Spinal cord (tissue), 10 donors: Measurements from ENCODE around the gene NT5C1B. TPM values are rescaled to one million over a fixed set of nuclear protein-coding genes. Genes with fewer than 3 reads are reported as not detected.

ENCODE experiments used
- DNase-seq, 6 donors: peaks; one replicate each; pipeline versions ENCODE4 v3.0.0 to v3.0.0-alpha.2; 2013 to 2015; ENCODE audit warnings: low spot score in 6 of 6, low read depth in 4 of 6
- H3K27ac ChIP-seq: one replicate; pipeline ENCODE4 v1.5.1; 2013; ENCODE audit warnings: low read depth, low read length, control low read depth
- H3K27me3 ChIP-seq: one replicate; pipeline ENCODE4 v1.6.1; 2013; ENCODE audit warnings: low read length; ENCODE audit not compliant: control insufficient read depth, insufficient read depth
- H3K36me3 ChIP-seq: one replicate; pipeline ENCODE4 v1.6.1; 2013; ENCODE audit warnings: low read length; ENCODE audit not compliant: control insufficient read depth, insufficient read depth
- H3K4me1 ChIP-seq: one replicate; pipeline ENCODE4 v1.6.1; 2013; ENCODE audit warnings: low read length; ENCODE audit not compliant: control insufficient read depth, insufficient read depth
- H3K4me3 ChIP-seq: one replicate; pipeline ENCODE4 v1.5.1; 2013; ENCODE audit warnings: low read depth, low read length, control low read depth
- H3K9me3 ChIP-seq: one replicate; pipeline ENCODE4 v1.6.1; 2013; ENCODE audit warnings: low read length; ENCODE audit not compliant: control insufficient read depth, insufficient read depth
- WGBS: methylation state at CpG from one replicate; pipeline ENCODE4 v1.1.5; 2013; ENCODE audit warnings: missing lambda C conversion rate; ENCODE audit not compliant: insufficient coverage; 5-methylcytosine and 5-hydroxymethylcytosine counted together
- polyA plus RNA-seq, 2 donors: library from polyadenylated mRNA; unstranded; fragments of 120-200 nt; gene quantifications; one replicate each; pipeline ENCODE4 v1.2.1, GENCODE V29; 2013; ENCODE audit not compliant: insufficient read length in 2 of 2
- total RNA-seq, 2 donors: library from RNA; depleted of rRNA in 1 of 2; stranded (reverse); fragments of 120-200 nt in 1 of 2; fragments of >200 nt in 1 of 2; gene quantifications; one replicate each; pipeline versions ENCODE4 v1.2.3 to v1.2.4, GENCODE V29; 2013 to 2014
- donor health status: healthy.

NT5C1B gene
- total and polyA plus RNA-seq, 4 donors: 0.27 to 0.42 TPM; not detected in 2

- no peak for DNase-seq
Observed at GRCh38 chr2:18559531-18560030, 29.8 kb downstream of the NT5C1B start.

GRCh38 chr2:18558458-18558857 lies 30.9 kb downstream of the NT5C1B start:
- no peaks in the 10 kb centered on the region for H3K36me3 ChIP-seq
- no CpG with 5 or more reads among the region's 1 CpG for WGBS
- H3K4me1 ChIP-seq: peaks cover 3% of the 10 kb centered on the region
- no peak for DNase-seq
- H3K27me3 ChIP-seq: no peaks in the 10 kb centered on the region
- H3K9me3 ChIP-seq: no peaks in the 10 kb centered on the region
- no peak overlapping the region for H3K27ac ChIP-seq
- H3K4me3 ChIP-seq: no peak overlapping the region

More at GRCh38 chr2:18559531-18560030, 29.8 kb downstream of the NT5C1B start:
- H3K27ac ChIP-seq: peak overlapping the region; percentile 83
- H3K36me3 ChIP-seq: no peaks in the 10 kb centered on the region
- no peaks in the 10 kb centered on the region for H3K9me3 ChIP-seq
- H3K27me3 ChIP-seq: no peaks in the 10 kb centered on the region
- H3K4me1 ChIP-seq: peaks cover 3% of the 10 kb centered on the region
- 0% methylated on average over 10 of the region's 11 CpGs for WGBS
- peak overlapping the region; percentile 68 for H3K4me3 ChIP-seq

DNA sequence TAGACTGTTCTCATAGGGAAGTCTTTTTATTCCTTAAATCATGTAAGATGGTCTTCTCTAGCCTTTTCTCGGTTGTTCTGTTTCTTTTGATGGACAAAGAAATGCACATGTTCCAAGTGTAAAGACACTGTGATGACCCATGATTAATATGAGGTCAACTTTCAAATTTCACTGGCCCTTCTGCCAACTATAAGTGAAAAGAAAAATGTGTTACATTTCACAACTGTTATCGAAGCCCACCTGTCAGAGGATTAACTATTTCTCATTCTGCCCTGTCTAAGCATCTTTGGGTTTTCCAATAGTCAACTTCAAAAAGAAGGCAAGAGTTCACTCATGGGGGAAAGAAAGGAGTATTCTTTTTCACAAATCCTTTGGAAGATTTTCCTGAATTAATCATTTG lies 32.2 kb downstream of the NT5C1B start:
- H3K4me3 ChIP-seq: no peak overlapping the region
- H3K36me3 ChIP-seq: no peaks in the 10 kb centered on the region
- WGBS: no CpG with 5 or more reads among the region's 2 CpGs
- no peaks in the 10 kb centered on the region for H3K9me3 ChIP-seq
- peaks cover 3% of the 10 kb centered on the region for H3K4me1 ChIP-seq
- no peak for DNase-seq
- H3K27me3 ChIP-seq: no peaks in the 10 kb centered on the region
- H3K27ac ChIP-seq: no peak overlapping the region

GRCh38 chr2:18552351-18553077 lies 36.9 kb downstream of the NT5C1B start:
- no peak for DNase-seq
- Histone ChIP-seq H3K27me3 (no peaks in the 10 kb centered on the region), H3K4me1 (no peaks in the 10 kb centered on the region), H3K9me3 (no peaks in the 10 kb centered on the region), H3K27ac (no peak overlapping the region), H3K36me3 (no peaks in the 10 kb centered on the region), H3K4me3 (no peak overlapping the region)
- WGBS: 43% methylated on average over 1 of the region's 3 CpGs

- WGBS: no CpG with 5 or more reads among the region's 2 CpGs
- H3K4me3 ChIP-seq: no peak overlapping the region
- no peaks in the 10 kb centered on the region for H3K27me3 ChIP-seq
- no peaks in the 10 kb centered on the region for H3K4me1 ChIP-seq
- no peak for DNase-seq
- no peak overlapping the region for H3K27ac ChIP-seq
- no peaks in the 10 kb centered on the region for H3K9me3 ChIP-seq
- H3K36me3 ChIP-seq: no peaks in the 10 kb centered on the region
Observed at GRCh38 chr2:18551623-18552022, 37.7 kb downstream of the NT5C1B start.

- no peaks in the 10 kb centered on the region for H3K4me1 ChIP-seq
- no peak overlapping the region for H3K27ac ChIP-seq
- H3K27me3 ChIP-seq: no peaks in the 10 kb centered on the region
- H3K36me3 ChIP-seq: no peaks in the 10 kb centered on the region
- WGBS: no CpG with 5 or more reads among the region's 1 CpG
- H3K9me3 ChIP-seq: no peaks in the 10 kb centered on the region
- no peak overlapping the region for H3K4me3 ChIP-seq
- no peak for DNase-seq
Observed at GRCh38 chr2:18551169-18551568, 38.2 kb downstream of the NT5C1B start.

DNA sequence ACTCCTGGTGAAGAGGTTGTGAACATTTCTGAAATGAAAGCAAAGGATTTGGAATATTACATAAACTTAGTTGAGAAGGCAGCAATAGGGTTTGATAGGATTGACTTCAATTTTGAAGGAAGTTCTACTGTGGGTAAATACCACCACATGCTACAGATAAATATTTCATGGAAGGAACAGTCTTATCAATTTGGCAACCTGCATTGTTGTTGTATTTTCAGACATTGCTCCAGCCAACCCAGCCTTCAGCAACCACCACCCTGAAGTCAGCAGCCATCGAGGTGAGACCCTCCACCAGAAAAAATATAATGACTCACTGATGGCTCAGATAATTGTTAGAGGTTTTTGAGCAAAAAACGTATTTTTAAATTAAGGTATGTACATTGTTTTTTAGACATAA lies 38.9 kb downstream of the NT5C1B start:
- Histone ChIP-seq H3K4me1 (no peaks in the 10 kb centered on the region), H3K27ac (no peak overlapping the region), H3K36me3 (no peaks in the 10 kb centered on the region), H3K4me3 (no peak overlapping the region), H3K9me3 (no peaks in the 10 kb centered on the region), H3K27me3 (no peaks in the 10 kb centered on the region)
- WGBS: no CpG with 5 or more reads among the region's 2 CpGs
- no peak for DNase-seq

GRCh38 chr2:18549083-18549482 lies 40.3 kb downstream of the NT5C1B start:
- no peak overlapping the region for H3K4me3 ChIP-seq
- H3K27ac ChIP-seq: no peak overlapping the region
- H3K9me3 ChIP-seq: no peaks in the 10 kb centered on the region
- WGBS: 71% methylated on average over 1 of the region's 2 CpGs
- H3K4me1 ChIP-seq: no peaks in the 10 kb centered on the region
- H3K36me3 ChIP-seq: no peaks in the 10 kb centered on the region
- no peaks in the 10 kb centered on the region for H3K27me3 ChIP-seq
- DNase-seq: no peak

DNA sequence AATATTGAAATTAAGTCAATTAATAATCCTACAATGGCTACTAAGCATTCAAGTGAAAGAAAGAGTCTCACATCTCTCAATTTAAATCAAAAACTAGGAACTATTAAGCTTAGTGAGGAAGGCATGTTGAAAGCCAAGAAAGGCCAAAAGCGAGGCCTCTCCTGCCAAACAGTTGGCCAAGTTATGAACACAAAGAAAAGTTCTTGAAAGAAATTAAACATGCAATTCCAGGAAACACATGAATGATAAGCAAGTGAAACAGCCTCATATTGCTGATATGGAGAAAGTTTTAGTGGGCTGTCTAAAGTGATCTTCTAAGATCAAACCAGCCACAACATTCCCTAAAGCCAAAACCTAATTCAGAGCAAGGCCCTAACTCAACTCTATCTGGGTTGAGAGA lies 40.7 kb downstream of the NT5C1B start:
- Histone ChIP-seq H3K27me3 (no peaks in the 10 kb centered on the region), H3K4me1 (no peaks in the 10 kb centered on the region), H3K27ac (no peak overlapping the region), H3K4me3 (no peak overlapping the region), H3K9me3 (no peaks in the 10 kb centered on the region), H3K36me3 (no peaks in the 10 kb centered on the region)
- DNase-seq: no peak
- WGBS: no CpG with 5 or more reads among the region's 1 CpG

DNA sequence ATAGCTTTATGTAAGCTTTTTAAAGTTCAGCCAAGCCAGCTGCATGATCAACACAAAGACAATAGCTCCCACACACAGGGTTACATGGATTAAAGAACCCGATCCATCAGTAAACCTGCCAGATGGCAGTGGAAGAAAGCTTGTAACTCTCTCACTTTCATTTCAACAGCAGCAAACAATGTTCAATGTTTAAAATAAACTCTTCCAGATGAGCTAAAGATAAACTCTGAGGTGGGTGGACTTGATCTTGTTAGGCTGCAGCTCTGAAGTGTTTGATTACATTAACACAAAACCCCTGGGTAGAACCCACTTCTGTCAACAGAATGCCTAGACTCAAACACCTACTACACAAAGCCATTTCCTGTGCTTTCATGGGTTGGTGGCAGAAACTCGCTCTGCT lies 42.8 kb downstream of the NT5C1B start:
- H3K4me3 ChIP-seq: no peak overlapping the region
- no peaks in the 10 kb centered on the region for H3K4me1 ChIP-seq
- 60% methylated on average over 1 of the region's 2 CpGs for WGBS
- no peak for DNase-seq
- no peak overlapping the region for H3K27ac ChIP-seq
- H3K9me3 ChIP-seq: no peaks in the 10 kb centered on the region
- H3K27me3 ChIP-seq: no peaks in the 10 kb centered on the region
- no peaks in the 10 kb centered on the region for H3K36me3 ChIP-seq
